Fibroblast of pulmonary artery (primary cell): ENCODE results near the gene PEX14.

Experiments used
- DNase-seq: peaks from one replicate; pipeline ENCODE4 v3.0.0-alpha.2; 2010; ENCODE audit warnings: low read depth
- H3K4me3 ChIP-seq: replicated peaks from 2 replicates; pipeline ENCODE4 v1.5.1; 2011; ENCODE audit warnings: low read depth, mild to moderate bottlenecking, control low read depth, low read length, moderate library complexity
- TF ChIP-seq, protein P1 (sequence below): IDR thresholded peaks from 2 replicates; pipeline ENCODE4 v1.5.1; 2011; ENCODE audit warnings: mild to moderate bottlenecking, control low read depth, low read length, inconsistent platforms; ENCODE audit errors: missing control alignments

PEX14 gene

DNA sequence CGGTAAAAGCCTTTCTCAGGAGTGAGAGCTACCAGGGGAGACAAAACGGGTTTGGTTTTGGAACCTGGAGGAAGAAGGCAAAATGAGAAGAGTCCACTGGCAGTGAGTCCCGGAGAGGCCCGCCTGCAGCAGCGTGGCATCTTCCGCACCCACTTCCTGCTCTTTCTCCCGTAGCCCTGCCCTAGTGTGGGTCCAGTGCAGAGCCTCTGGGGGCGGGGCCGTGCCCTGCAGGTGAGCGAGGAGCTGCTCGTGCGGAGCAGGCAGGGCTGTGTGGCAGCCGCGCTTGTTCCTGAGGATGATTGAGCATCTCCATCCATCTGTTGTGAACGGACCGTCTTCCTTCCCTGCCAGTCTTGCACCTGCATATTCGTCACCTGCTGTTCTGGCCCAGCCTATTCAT is 66.5 kb downstream of the PEX14 start:
- TF ChIP-seq, protein P1, sequence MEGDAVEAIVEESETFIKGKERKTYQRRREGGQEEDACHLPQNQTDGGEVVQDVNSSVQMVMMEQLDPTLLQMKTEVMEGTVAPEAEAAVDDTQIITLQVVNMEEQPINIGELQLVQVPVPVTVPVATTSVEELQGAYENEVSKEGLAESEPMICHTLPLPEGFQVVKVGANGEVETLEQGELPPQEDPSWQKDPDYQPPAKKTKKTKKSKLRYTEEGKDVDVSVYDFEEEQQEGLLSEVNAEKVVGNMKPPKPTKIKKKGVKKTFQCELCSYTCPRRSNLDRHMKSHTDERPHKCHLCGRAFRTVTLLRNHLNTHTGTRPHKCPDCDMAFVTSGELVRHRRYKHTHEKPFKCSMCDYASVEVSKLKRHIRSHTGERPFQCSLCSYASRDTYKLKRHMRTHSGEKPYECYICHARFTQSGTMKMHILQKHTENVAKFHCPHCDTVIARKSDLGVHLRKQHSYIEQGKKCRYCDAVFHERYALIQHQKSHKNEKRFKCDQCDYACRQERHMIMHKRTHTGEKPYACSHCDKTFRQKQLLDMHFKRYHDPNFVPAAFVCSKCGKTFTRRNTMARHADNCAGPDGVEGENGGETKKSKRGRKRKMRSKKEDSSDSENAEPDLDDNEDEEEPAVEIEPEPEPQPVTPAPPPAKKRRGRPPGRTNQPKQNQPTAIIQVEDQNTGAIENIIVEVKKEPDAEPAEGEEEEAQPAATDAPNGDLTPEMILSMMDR: no peak
- DNase-seq: no peak
- no peak overlapping the region for H3K4me3 ChIP-seq

DNA sequence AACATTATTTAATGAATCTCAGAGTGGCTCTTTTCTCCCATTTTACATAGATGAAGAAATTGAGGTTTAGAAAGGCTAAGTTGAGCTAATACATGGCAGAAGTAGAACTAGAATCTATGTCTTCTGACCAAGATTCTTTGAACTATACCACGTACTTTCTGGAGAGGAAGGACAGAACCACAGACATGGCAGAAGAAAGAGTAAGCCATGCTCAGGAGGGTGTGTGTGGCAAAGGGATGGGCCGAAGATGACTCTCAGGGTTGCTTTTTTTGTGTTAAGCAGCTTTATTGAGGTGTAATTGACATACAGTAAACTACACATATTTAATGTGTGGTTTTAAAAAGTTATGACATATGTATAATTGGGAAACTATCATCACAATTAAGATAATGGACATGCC is 69.5 kb downstream of the PEX14 start:
- no peak for DNase-seq
- H3K4me3 ChIP-seq: no peak overlapping the region
- TF ChIP-seq, protein P1: no peak

DNA sequence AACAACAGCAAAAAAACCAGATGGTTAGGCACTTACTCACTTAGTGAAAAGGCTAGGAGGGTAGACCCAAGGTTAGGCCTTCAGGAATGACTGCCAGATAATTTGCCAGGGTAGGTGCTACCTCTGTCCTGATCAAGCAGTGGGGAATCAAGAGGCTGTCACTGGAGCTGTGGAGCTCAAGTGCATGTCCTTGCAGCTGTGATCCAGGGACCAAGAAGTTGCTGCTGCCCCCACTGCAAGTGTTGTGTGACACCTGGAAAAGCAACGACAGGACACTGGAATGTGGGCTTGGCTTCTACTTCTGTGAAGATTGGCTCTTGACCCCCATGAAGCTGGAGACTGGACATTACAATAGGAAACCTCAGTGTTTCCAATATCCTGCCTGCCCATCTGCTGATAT is 72.1 kb downstream of the PEX14 start:
- no peak overlapping the region for H3K4me3 ChIP-seq
- TF ChIP-seq, protein P1: no peak
- no peak for DNase-seq

DNA sequence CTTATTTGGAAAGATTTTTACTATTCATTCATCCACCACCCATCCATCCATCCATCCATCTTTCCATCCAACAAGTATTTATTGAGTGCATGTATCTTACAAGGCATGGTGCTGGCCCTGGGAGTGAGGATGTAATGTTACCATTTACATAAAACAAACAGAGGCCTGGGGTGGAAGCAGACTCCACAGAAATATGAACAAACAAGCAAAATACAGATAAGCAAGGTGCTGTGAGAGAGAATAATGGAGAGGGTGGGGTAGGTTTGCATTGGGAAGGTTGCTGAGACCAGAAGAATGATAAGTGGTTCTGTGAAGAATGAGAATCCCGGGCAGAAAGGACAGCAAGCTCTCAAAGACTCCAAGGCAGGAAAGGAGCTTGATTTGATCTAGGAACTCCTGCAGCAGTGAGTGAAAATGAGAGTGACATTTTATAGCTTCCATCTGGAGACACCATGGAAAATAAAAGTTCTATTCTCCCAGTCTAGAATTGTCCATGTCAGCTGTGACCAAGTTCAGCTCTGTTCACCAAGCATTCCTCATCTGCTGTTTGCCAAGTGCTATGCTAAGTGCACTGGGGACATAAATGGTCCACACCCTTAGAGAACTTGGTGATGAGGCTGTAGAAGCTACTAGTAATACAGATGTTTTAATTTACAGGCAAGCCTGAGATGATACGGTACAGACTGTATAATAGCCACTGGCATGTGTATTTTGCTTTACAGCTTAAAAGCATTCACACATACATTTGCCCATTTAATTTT is 75.3 kb downstream of the PEX14 start:
- TF ChIP-seq, protein P1: no peak
- no peak overlapping the region for H3K4me3 ChIP-seq
- no peak for DNase-seq

DNA sequence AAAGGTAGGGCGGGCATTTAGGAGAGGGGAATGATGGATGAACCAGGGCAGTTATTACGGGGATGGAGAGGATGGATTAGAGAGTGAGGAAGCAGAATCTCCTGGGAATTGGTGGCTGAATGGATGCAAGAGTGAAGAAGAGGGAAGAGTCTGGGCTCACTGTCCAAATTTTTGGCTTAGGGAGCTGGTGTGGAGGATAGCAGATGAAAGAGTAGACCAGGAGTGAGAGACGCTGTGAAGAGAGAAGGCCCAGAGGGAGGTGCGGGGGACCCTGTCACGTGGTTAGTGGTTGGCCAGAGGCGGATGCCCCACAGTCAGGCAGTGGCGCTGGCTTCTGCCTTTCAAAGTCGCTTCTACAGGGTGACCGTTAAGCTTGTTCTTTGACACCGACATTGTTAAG is 78.4 kb downstream of the PEX14 start:
- no peak for DNase-seq

DNA sequence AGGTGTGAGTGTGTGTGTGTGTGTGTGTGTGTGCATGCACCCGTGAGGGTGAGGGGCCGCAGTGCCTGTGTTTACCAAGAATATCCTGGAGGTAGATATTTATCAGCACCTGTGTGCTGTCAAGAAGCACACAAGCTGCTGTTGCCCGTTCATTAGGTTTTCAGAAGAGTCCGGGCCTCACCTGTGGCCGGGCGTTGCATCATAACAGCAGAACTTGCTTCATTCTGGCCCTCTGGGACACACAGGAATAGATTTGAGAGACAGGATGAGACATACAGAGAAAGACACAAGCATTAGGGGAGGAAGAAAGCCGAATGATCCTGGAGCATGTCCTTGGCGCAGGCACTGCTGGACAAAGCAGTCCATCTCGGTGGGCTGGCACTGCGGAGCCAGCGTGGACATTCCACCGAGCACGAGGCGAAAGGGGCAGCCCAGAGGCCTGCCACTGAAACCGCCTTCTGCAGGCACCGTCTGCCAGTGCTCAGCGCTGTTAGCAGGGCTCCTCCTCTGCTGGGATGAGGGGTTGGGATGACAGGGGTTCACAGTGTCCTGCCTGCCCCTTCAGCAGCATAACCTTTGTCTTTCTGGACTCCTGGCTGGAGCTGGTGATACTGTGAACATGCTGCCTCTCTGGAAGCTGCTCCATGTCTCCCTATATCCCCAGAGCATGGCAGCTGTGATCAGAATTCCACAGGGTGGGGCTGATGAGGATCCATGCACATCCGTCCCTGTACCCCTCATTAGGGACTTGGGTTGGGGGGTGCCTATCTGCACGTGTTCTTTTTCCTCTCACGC is 81.1 kb downstream of the PEX14 start:
- no peak overlapping the region for H3K4me3 ChIP-seq
- TF ChIP-seq, protein P1: no peak
- DNase-seq: no peak

More for the DNA sequence above, 78.4 kb downstream of the PEX14 start:
- TF ChIP-seq, protein P1: no peak
- no peak overlapping the region for H3K4me3 ChIP-seq
